Muscle layer of duodenum (tissue), 2 donors: ENCODE measurements around the gene RUBCNL.
"Not testable (repeated sequence)": the region's sequence is repeated elsewhere in the genome, so short reads cannot be mapped to it uniquely, and the experiment has no call there.

ENCODE experiments used
- H3K27ac ChIP-seq: one replicate; pipeline ENCODE4 v1.7.0; 2013; ENCODE audit warnings: mild to moderate bottlenecking, low read length
- H3K27me3 ChIP-seq: one replicate; pipeline ENCODE4 v1.7.0; 2013; ENCODE audit warnings: low read depth, mild to moderate bottlenecking, control low read depth, low read length
- H3K36me3 ChIP-seq, 2 donors: one replicate each; pipeline ENCODE4 v1.7.0; 2013; ENCODE audit warnings: low read length in 2 of 2, control low read depth in 1 of 2, mild to moderate bottlenecking in 1 of 2; ENCODE audit not compliant: insufficient read depth in 2 of 2, control insufficient read depth in 1 of 2
- H3K4me1 ChIP-seq, 2 donors: one replicate each; pipeline ENCODE4 v1.7.0; 2013; ENCODE audit warnings: low read length in 2 of 2, mild to moderate bottlenecking in 2 of 2, control low read depth in 1 of 2, moderate library complexity in 1 of 2; ENCODE audit not compliant: insufficient read depth in 2 of 2, control insufficient read depth in 1 of 2
- H3K4me3 ChIP-seq, 2 donors: one replicate each; pipeline ENCODE4 v1.7.0; 2013; ENCODE audit warnings: low read length in 2 of 2, low read depth in 1 of 2, mild to moderate bottlenecking in 1 of 2
- H3K9me3 ChIP-seq, 2 donors: one replicate each; pipeline ENCODE4 v1.7.0; 2013; ENCODE audit warnings: low read length in 2 of 2, control low read depth in 1 of 2, mild to moderate bottlenecking in 1 of 2; ENCODE audit not compliant: control insufficient read depth in 1 of 2
- donor health status: healthy.

Gene RUBCNL, protein sequence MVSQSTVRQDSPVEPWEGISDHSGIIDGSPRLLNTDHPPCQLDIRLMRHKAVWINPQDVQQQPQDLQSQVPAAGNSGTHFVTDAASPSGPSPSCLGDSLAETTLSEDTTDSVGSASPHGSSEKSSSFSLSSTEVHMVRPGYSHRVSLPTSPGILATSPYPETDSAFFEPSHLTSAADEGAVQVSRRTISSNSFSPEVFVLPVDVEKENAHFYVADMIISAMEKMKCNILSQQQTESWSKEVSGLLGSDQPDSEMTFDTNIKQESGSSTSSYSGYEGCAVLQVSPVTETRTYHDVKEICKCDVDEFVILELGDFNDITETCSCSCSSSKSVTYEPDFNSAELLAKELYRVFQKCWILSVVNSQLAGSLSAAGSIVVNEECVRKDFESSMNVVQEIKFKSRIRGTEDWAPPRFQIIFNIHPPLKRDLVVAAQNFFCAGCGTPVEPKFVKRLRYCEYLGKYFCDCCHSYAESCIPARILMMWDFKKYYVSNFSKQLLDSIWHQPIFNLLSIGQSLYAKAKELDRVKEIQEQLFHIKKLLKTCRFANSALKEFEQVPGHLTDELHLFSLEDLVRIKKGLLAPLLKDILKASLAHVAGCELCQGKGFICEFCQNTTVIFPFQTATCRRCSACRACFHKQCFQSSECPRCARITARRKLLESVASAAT

DNA sequence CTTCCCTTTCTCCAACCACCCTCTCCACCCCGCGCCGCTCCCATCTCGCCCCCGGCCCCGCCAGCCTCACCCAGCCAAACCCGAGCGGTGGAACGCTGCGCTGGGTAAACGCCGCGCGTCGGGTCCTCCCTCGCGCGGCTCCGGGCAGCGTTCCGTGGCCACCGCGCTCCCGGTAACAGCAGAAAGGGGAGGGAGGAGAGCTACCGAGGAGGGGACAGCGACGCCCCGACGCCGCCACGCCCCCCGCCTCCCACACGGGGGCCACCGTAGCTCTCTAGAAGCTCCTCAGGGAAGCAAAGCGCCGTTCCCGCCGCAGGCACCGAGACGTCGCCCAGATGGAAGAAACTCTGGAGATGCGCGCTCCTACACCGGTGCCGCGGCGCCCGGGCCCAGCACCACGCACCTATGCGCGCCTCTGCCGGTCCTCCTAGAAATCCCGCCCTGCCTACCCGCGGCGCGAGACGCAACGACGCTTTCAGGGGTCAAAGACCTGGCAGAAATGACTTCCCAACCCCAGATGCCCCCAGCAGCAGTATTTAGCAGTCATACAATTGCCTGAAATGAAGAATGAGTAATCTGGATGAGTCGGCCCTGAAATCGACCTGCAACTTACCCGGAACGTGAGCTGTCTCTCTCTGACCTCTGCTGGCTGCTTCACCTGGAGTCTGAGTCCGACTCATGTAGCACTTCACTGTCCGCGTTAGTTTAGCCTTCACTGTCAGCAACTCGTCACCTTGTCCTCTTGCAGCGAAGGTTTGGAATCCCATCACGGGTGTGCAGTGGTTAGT is at the start of gene RUBCNL:
Gene RUBCNL, minus strand, starts transcription at position 189 of the 788 bp plus-strand sequence. CDS start 14,777 bp downstream, outside the sequence.
- Histone ChIP-seq H3K27me3 (no peaks in the 10 kb centered on the region), H3K27ac (no peak within 1 kb of the TSS), H3K9me3 (no peaks in the 10 kb centered on the region), H3K4me1 (peaks cover 0 to 13% of the 10 kb centered on the region in 2 donors), H3K36me3 (no peaks in the 10 kb centered on the region), H3K4me3 (peak within 1 kb of the TSS; percentile 62)

DNA sequence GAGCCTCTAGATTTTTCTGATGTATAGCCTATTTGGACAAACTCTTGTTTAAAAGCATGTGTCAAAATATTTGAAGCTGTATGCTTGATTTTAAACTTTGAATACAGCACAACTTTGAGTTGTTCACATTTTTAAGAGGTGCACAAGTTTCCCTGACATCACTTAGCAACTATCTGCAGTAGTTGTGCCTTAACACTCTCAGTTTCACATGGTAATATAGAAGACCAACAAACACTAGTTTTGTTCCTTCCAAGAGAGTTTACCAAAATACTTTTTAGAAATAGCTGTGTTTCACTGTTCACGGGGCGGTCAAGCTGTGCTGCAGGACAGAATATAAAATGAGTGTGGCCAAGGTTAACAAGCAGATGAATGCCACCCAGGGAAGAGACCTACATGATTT is 42.5 kb upstream of the RUBCNL start:
- H3K27me3 ChIP-seq, H3K27ac ChIP-seq, H3K9me3 ChIP-seq, H3K4me3 ChIP-seq, H3K4me1 ChIP-seq, H3K36me3 ChIP-seq: not testable (repeated sequence)

DNA sequence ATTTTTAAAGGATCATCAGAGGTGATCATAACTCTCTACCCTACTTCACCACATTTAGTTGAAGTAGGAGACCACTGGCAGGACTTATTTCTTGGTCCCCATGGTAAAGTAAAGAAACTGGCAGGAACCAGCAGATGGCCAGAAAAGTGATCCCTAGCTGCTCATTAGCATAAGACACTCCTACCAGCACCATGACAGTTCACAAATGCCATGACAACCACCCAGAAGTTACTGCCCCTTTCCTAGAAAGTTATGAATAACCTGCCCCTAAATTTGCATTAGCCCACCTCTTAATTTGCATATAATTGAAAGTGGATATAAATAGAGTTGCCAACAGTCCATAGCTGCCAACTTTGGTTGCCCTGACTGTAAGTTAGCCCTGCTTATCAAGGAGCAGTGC is 18.4 kb upstream of the RUBCNL start:
- peaks cover 0 to 4% of the 10 kb centered on the region in 2 donors for H3K4me1 ChIP-seq
- H3K4me3 ChIP-seq: no peak overlapping the region
- no peaks in the 10 kb centered on the region for H3K9me3 ChIP-seq
- no peaks in the 10 kb centered on the region for H3K27me3 ChIP-seq
- no peak overlapping the region for H3K27ac ChIP-seq
- no peaks in the 10 kb centered on the region for H3K36me3 ChIP-seq

DNA sequence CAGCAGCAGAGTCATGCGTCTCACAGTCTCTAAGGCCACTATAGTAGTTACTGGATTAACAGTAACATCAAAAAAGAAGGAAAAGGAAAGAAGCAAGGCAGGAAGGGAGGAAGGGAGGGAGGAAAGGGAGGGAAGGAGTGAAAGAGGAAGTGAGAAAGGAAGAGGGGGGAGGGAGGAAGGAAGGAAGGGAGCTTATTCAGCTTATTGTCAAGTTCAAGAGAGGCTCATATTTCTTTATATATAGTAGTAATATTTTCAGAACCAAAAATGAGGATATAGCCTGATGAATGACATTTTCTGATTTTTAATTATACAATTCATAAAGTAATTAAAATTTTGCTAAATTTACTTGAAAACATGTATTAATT is 17.7 kb upstream of the RUBCNL start:
- Histone ChIP-seq H3K4me3 (no peak overlapping the region), H3K27ac (peak overlapping the region; percentile 62), H3K27me3 (no peaks in the 10 kb centered on the region), H3K36me3 (no peaks in the 10 kb centered on the region), H3K9me3 (no peaks in the 10 kb centered on the region), H3K4me1 (peaks cover 0 to 4% of the 10 kb centered on the region in 2 donors)

DNA sequence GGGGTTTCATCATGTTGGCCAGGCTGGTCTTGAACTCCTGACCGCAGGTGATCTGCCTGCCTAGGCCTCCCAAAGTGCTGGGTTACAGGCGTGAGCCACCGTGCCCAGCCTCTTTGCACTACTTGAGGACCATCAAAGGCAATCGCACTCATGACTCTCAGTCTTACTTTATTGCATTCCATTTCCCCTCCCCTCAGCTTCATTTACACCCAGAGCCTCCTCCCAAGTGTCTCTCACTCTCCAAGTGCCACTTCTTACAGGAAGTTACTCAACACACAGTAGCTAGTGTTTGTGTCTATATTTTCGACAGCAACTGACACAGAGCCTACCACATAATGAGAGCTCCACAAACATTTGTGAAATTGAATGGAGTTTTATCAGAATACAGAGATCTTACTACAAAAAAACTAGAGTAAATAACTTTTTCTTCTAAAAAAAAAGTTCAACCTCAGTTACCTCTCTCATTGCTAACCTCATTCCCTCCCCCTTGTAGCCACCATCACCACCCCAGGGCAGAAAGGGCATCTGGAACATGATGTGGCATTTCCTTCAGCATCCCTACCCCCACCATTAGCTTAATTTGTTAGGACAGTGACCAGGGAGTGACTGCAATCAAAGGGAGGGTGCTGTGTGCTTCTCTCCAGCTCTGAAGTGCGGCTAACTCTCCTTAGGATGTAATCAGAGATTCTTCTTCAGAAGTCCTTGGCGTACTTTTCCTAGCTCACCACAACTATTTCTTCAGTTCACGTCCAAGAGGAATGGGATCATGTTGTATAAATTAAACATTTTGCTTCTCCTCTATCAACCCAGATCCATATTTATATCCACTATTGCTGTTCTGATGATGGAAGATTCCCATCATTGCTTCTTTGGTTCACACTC is 17.0 kb upstream of the RUBCNL start:
- peaks cover 0 to 4% of the 10 kb centered on the region in 2 donors for H3K4me1 ChIP-seq
- no peaks in the 10 kb centered on the region for H3K9me3 ChIP-seq
- H3K36me3 ChIP-seq: no peaks in the 10 kb centered on the region
- H3K4me3 ChIP-seq: no peak overlapping the region
- H3K27ac ChIP-seq: peak overlapping the region; percentile 62
- H3K27me3 ChIP-seq: no peaks in the 10 kb centered on the region

DNA sequence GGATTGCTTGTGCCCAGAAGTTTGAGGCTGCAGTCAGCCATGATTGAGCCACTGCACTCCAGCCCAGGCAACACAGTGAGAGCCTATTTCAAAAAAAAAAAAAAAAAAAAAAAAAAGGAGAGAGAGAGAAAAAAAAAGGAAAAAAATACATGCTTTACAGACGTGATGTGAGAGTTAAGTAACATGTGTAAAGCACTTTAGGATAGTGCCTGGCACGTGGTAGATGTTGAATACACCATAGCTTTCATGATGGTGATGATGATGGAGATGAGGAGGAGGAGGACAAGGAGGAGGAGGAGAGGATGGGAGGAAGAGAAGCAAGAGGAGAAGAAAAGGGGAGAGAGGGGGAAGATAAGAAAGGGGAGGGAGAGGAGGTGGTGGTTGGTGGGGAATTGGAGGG is 15.1 kb upstream of the RUBCNL start:
- Histone ChIP-seq H3K27ac (no peak overlapping the region), H3K4me1 (peaks cover 0 to 4% of the 10 kb centered on the region in 2 donors), H3K27me3 (no peaks in the 10 kb centered on the region), H3K4me3 (no peak overlapping the region), H3K9me3 (no peaks in the 10 kb centered on the region), H3K36me3 (no peaks in the 10 kb centered on the region)

DNA sequence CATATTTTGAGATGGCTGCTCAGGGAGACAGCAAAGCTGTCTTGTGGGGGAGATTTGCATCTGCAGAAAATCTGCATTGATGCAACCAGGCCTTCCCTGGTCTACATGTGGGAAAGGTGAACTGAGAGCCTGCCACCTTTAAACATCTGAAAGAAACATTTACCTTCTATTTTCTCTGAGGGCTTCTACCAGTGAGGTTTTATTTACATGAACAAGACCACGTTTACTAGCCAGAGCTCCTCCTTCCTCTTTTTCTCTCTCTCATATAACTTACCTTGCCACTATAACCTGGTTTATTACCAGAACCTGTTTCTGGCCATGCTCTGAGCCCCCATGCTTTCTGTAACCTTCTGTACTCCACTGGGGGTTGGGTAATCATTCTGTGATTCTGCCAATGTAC is 14.4 kb upstream of the RUBCNL start:
- H3K4me3 ChIP-seq: no peak overlapping the region
- no peaks in the 10 kb centered on the region for H3K36me3 ChIP-seq
- H3K27me3 ChIP-seq: no peaks in the 10 kb centered on the region
- no peak overlapping the region for H3K27ac ChIP-seq
- no peaks in the 10 kb centered on the region for H3K9me3 ChIP-seq
- peaks cover 0 to 4% of the 10 kb centered on the region in 2 donors for H3K4me1 ChIP-seq

DNA sequence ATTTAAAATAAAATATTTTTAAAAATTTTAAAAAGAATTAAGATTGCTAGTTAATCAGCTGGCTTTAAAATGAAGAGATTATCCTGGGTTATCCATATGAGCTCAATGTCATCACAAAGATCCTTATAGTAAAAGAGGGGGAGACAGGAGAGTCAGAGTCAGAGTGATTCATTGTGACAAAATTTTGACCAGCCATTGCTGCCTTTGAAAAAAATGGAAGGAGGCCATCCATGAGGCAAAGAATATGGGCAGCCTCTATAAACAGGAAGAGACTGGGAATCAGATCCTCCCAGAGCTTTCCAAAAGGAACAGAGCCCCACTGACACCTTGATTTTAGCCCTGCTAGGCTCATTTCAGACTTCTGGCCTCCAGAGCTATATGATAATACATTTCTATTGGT is 9.3 kb upstream of the RUBCNL start:
- Histone ChIP-seq H3K36me3 (no peaks in the 10 kb centered on the region), H3K27me3 (no peaks in the 10 kb centered on the region), H3K4me3 (no peak overlapping the region), H3K9me3 (no peaks in the 10 kb centered on the region), H3K4me1 (no peaks in the 10 kb centered on the region), H3K27ac (no peak overlapping the region)

DNA sequence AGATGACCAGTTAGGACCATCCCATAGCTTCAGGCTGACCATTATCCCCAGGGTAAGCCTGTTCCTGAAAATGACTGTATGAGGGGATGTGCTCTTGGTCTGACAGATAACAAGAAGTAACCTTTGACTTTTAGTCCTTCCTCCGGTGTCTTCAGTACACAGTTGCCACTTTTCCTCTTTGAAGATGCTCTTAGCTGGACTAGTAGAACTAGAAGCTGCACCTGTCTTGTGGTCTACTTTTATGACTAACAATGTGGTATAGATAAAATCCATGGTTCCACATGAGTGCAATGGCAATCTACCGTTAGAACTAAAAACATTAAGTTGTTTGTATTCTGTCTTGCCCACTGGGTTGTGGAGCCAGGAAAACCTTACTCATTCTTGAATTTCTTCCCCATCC is 5.9 kb upstream of the RUBCNL start:
- no peak overlapping the region for H3K4me3 ChIP-seq
- no peaks in the 10 kb centered on the region for H3K36me3 ChIP-seq
- H3K27ac ChIP-seq: no peak overlapping the region
- no peaks in the 10 kb centered on the region for H3K9me3 ChIP-seq
- no peaks in the 10 kb centered on the region for H3K27me3 ChIP-seq
- H3K4me1 ChIP-seq: no peaks in the 10 kb centered on the region

DNA sequence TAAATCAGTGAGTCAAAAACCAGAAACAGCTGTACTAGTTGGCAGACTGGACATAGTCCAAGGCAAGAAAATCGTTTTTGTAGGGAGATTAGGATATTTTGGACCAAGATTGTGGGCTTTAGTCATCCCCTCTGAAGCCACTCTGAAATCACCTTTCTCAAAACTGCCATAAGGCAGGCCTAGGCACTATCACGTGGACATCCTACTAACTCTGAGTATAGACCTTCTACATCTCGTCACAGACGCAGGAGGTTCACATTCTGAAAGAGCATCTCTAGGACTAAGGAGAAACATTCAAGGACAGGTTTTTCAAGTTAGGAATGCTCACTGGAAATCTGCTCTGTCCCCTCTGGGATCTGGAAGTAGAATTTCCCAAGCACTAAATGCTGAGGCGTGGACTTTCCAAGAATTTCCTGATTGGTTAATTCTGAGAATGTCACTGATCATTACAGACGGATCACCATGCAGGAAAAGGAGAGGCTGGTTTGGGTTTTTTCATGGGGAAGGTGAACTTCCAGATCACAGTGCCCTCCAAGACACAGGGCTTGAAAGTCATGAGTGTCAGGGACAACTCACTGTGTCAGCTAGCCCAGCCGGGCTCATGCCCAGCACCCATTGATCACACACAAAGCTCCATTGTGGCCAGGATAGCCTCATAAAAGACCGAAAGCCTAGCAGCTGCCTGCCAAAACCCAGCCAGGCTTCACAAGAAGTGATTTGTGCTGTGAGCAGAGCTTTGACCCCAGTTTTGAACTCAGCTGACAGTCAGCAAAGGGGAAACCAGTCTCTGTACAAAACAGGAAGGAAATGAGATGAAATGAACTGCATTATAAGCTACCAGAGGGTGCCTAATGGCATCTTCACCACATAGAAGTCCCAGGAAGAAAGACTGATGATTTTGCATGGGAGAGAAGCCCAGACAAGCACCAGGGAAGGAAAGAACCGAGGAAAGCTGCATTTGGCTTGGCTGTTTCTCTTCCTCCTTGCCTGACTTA is 2.7 kb upstream of the RUBCNL start:
- Histone ChIP-seq H3K4me1 (peaks cover 0 to 13% of the 10 kb centered on the region in 2 donors), H3K27ac (peak overlapping the region; percentile 40), H3K4me3 (no peak overlapping the region), H3K27me3 (no peaks in the 10 kb centered on the region), H3K9me3 (no peaks in the 10 kb centered on the region), H3K36me3 (no peaks in the 10 kb centered on the region)
